PC-9 (cell line): ENCODE results near the gene PADI3.

Source experiments
- CTCF ChIP-seq: fragments of 200-600 bp; sonication (generic); conservative IDR thresholded peaks from 2 replicates; pipeline ENCODE4 v1.6.1; 2017; ENCODE audit warnings: mixed run types, antibody characterized with exemption, mild to moderate bottlenecking, moderate library complexity
- EZH2 ChIP-seq: fragments of 200-600 bp; sonication (generic); IDR thresholded peaks from 2 replicates; pipeline ENCODE4 v1.8.0; 2017; ENCODE audit warnings: antibody characterized with exemption, low read depth

GRCh38 chr1:17319561-17320350 lies 70.9 kb downstream of the PADI3 start:
- no peak for TF ChIP-seq CTCF
- no peak for TF ChIP-seq EZH2
